ENCODE results near the gene EEF1AKMT3. TPM values are rescaled to one million over a fixed set of nuclear protein-coding genes. Genes with fewer than 3 reads are reported as not detected.

EEF1AKMT3 gene
- total and polyA plus RNA-seq, 9 of the 15 experiments (the other 6 are each of a cell fraction or from before 2014, with no cell fraction given) = 4.1 to 17.2 (median 7.9) TPM

GRCh38 chr12:57779736-57780135, 7.3 kb downstream of the EEF1AKMT3 start:
- Histone ChIP-seq H4K20me1 (replicated peaks; ENCODE audit: control insufficient read depth, insufficient read depth, low read length) (no peaks in the 10 kb centered on the region), H3K9me3 (replicated peaks; ENCODE audit: control insufficient read depth, insufficient read depth, low read depth, low read length) (no peaks in the 10 kb centered on the region), H2AFZ (ENCODE audit: low read depth, low read length) (no peak overlapping the region), H3K36me3 (ENCODE audit: control insufficient read depth, insufficient read depth, low read length) (peaks cover 30% of the 10 kb centered on the region), H3K4me1 (replicated peaks in 1 of 2; ENCODE audit: control insufficient read depth in 2 of 2, insufficient read depth in 2 of 2, low read length in 2 of 2) (peaks cover 8 to 12% of the 10 kb centered on the region in 2 experiments; a peak in 4 of 5 replicates), H3K4me2 (ENCODE audit: insufficient read depth, low read length) (no peak overlapping the region), H3K4me3 (no peak overlapping the region), H3K9ac (ENCODE audit: insufficient read depth in 1 of 2, low read depth in 2 of 2, low read length in 2 of 2) (0 out of 4 replicates have a peak overlapping the region, but pooled peaks of 1 of the 2 experiments have one; percentile 48), H3K9me1 (ENCODE audit: control insufficient read depth, insufficient read depth, low read length) (no peaks in the 10 kb centered on the region), H3K27ac (ENCODE audit: extremely low read depth, low read depth, low read length) (no peak overlapping the region), H3K79me2 (ENCODE audit: control insufficient read depth, insufficient read depth, low read length) (peaks cover 22% of the 10 kb centered on the region), H3K27me3 (ENCODE audit: control insufficient read depth in 2 of 2, insufficient read depth in 2 of 2, low read length in 2 of 2) (no peaks in the 10 kb centered on the region)
- in situ Hi-C loops (cut with MboI) = no loop called here
- intact Hi-C loops (cut with micrococcal nuclease) = no loop called here
- WGBS (ENCODE audit: insufficient coverage, low coverage, missing lambda C conversion rate) = 50% methylated on average over 1 of the region's 1 CpG
- TF ChIP-seq GTF2B (IDR thresholded peaks at IDR 0.05; ENCODE audit: extremely low read depth, insufficient read length) = no peak
- FAIRE-seq (no peak), ATAC-seq (no peak), DNase-seq (ENCODE audit: extremely low read depth in 1 of 4, low spot score in 3 of 4) (no peak)
- BruUV-seq (replicated peaks) = no TSS peak
- CTCF ChIA-PET (ENCODE audit: low intra/inter-chr PET ratio) = no interaction called here
- POLR2A ChIA-PET = interaction anchor here (0.7 to 1.3 kb wide), 3 partner anchors 9 to 23 kb away, joined by 3 to 4 read pairs (median 3); no protein-coding TSS in a partner anchor

- H3K9me1 ChIP-seq (ENCODE audit: control insufficient read depth, insufficient read depth, low read length) = no peaks in the 10 kb centered on the region
- ChIA-PET CTCF (ENCODE audit: low intra/inter-chr PET ratio) (interaction anchor here (0.9 kb wide), 1 partner anchor 9 kb away, joined by 3 read pairs; the partner anchor contains the start of gene METTL1), POLR2A (interaction anchor here (1.3 to 1.6 kb wide), 3 partner anchors 13 to 137 kb away, joined by 3 to 4 read pairs (median 4); no protein-coding TSS in a partner anchor)
- H3K36me3 ChIP-seq (ENCODE audit: control insufficient read depth, insufficient read depth, low read length) = peaks cover 32% of the 10 kb centered on the region
- H3K9ac ChIP-seq (ENCODE audit: insufficient read depth in 1 of 2, low read depth in 2 of 2, low read length in 2 of 2) = peak overlapping the region in 1 of 2 experiments; percentile 48; a peak in 1 of 4 replicates
- H3K4me3 ChIP-seq = no peak overlapping the region
- intact Hi-C loops (cut with micrococcal nuclease) = no loop called here
- H3K79me2 ChIP-seq (ENCODE audit: control insufficient read depth, insufficient read depth, low read length) = peaks cover 22% of the 10 kb centered on the region
- H2AFZ ChIP-seq (ENCODE audit: low read depth, low read length) = no peak overlapping the region
- H4K20me1 ChIP-seq (replicated peaks; ENCODE audit: control insufficient read depth, insufficient read depth, low read length) = no peaks in the 10 kb centered on the region
- no peak for DNase-seq (ENCODE audit: extremely low read depth in 1 of 4, low spot score in 3 of 4)
- WGBS (ENCODE audit: insufficient coverage, low coverage, missing lambda C conversion rate) = 80% methylated on average over 4 of the region's 4 CpGs
- no peak overlapping the region; the same call in 2 of the 3 replicates for H3K27ac ChIP-seq (ENCODE audit: extremely low read depth, low read depth, low read length)
- peaks cover 8 to 12% of the 10 kb centered on the region in 2 experiments; a peak in 4 of 5 replicates for H3K4me1 ChIP-seq (replicated peaks in 1 of 2; ENCODE audit: control insufficient read depth in 2 of 2, insufficient read depth in 2 of 2, low read length in 2 of 2)
- H3K4me2 ChIP-seq (ENCODE audit: insufficient read depth, low read length) = no peak overlapping the region
- no peaks in the 10 kb centered on the region for H3K9me3 ChIP-seq (replicated peaks; ENCODE audit: control insufficient read depth, insufficient read depth, low read depth, low read length)
- in situ Hi-C loops (cut with MboI) = no loop called here
- no TSS peak for BruUV-seq (replicated peaks)
- no peak for FAIRE-seq
- no peaks in the 10 kb centered on the region for H3K27me3 ChIP-seq (ENCODE audit: control insufficient read depth in 2 of 2, insufficient read depth in 2 of 2, low read length in 2 of 2)
- ATAC-seq = no peak
- TF ChIP-seq SRSF7 (optimal IDR thresholded peaks at IDR 0.05; ENCODE audit: low read depth, low read length) (no peak), NR0B1 (IDR thresholded peaks at IDR 0.05; ENCODE audit: partially characterized antibody) (no peak), ID3 (CRISPR knock-in tag; IDR thresholded peaks at IDR 0.05) (no peak), ID3 (tag; IDR thresholded peaks at IDR 0.05) (no peak), EZH2 (IDR thresholded peaks at IDR 0.05; ENCODE audit: borderline replicate concordance, low read depth, low read length) (no peak), ZBTB49 (CRISPR knock-in tag; IDR thresholded peaks at IDR 0.05; ENCODE audit: borderline replicate concordance) (no peak)
Measured at GRCh38 chr12:57780284-57780897, 8.0 kb downstream of the EEF1AKMT3 start.

Data from K562 (cell line).